T-helper 2 cell treated with Interferon-gamma antibody and Interleukin-4, amounts not matched to agents 100 ng/mL and 5 ng/mL, for 36 hours (primary cell): Measurements from ENCODE around the gene C22orf23. TPM values are rescaled to one million over a fixed set of nuclear protein-coding genes. Genes with fewer than 3 reads are reported as not detected.

Experiments
- intact Hi-C: fragments of 100-400 bp; cut with micrococcal nuclease; formaldehyde crosslinking; loops from one replicate; pipeline ENCODE4 v1.15.1; 2023
- total RNA-seq: library from RNA; stranded (reverse); gene quantifications from 2 replicates; pipeline ENCODE4 v1.2.3, GENCODE V29; 2022

The C22orf23 gene
- not detected in 2 replicates for total RNA-seq

GRCh38 chr22:37953437-37954179, at the start of gene C22orf23, which contains the start of gene POLR2F:
Gene C22orf23, minus strand, starts transcription at chr22:37953601. Its CDS starts 452 bp downstream, at chr22:37953149.
Gene POLR2F, plus strand, starts transcription at chr22:37953699. Its CDS starts 89 bp downstream, at chr22:37953788.
- intact Hi-C loops = loop anchor here (5.0 kb wide), 2 partner anchors 46 to 146 kb away; partner anchors contain the start of genes GCAT and MICALL1

- intact Hi-C loops = no loop called here
Measured at GRCh38 chr22:37999640-38000272, 46.4 kb upstream of the C22orf23 start.

- intact Hi-C loops = no loop called here
Measured at GRCh38 chr22:37999236-37999635, 45.8 kb upstream of the C22orf23 start.

- intact Hi-C loops = no loop called here
Measured at GRCh38 chr22:37998543-37998942, 45.1 kb upstream of the C22orf23 start.

- intact Hi-C loops = no loop called here
Measured at GRCh38 chr22:37996515-37997246, 43.3 kb upstream of the C22orf23 start.

- intact Hi-C loops = no loop called here
Measured at GRCh38 chr22:37996079-37996478, 42.7 kb upstream of the C22orf23 start.

GRCh38 chr22:37995460-37995859, 42.1 kb upstream of the C22orf23 start:
- intact Hi-C loops = no loop called here

- intact Hi-C loops = no loop called here
Measured at GRCh38 chr22:37994982-37995381, 41.6 kb upstream of the C22orf23 start.

GRCh38 chr22:37994049-37994448, 40.6 kb upstream of the C22orf23 start:
- intact Hi-C loops = no loop called here

GRCh38 chr22:37991731-37992442, 38.5 kb upstream of the C22orf23 start:
- intact Hi-C loops = no loop called here

- intact Hi-C loops = no loop called here
Measured at GRCh38 chr22:37990862-37991261, 37.5 kb upstream of the C22orf23 start.

- intact Hi-C loops = no loop called here
Measured at GRCh38 chr22:37990301-37990700, 36.9 kb upstream of the C22orf23 start.

- intact Hi-C loops = no loop called here
Measured at GRCh38 chr22:37989146-37990045, 36.0 kb upstream of the C22orf23 start.

GRCh38 chr22:37986371-37986770, 33.0 kb upstream of the C22orf23 start:
- intact Hi-C loops = no loop called here

GRCh38 chr22:37985751-37986281, 32.4 kb upstream of the C22orf23 start:
- intact Hi-C loops = no loop called here

GRCh38 chr22:37985050-37985585, 31.7 kb upstream of the C22orf23 start:
- intact Hi-C loops = no loop called here

- intact Hi-C loops = no loop called here
Measured at GRCh38 chr22:37983860-37984791, 30.7 kb upstream of the C22orf23 start, which contains the start of gene SOX10. Gene SOX10, minus strand, starts transcription at chr22:37984555. Its CDS starts 771 bp downstream, at chr22:37983784.
